GM15510 (cell line): Measurements from ENCODE around the gene ABLIM2.

Experiments
- POLR2A ChIP-seq: IDR thresholded peaks from 3 replicates; pipeline ENCODE4 v1.6.1; 2011; ENCODE audit warnings: borderline replicate concordance; ENCODE audit not compliant: insufficient read length; ENCODE audit errors: extremely low read depth

ABLIM2 gene

GRCh38 chr4:8081621-8082516 lies 76.7 kb downstream of the ABLIM2 start:
- no peak for TF ChIP-seq POLR2A

- TF ChIP-seq POLR2A = no peak
Observed at GRCh38 chr4:8081171-8081570, 77.4 kb downstream of the ABLIM2 start.

GRCh38 chr4:8080754-8081065 lies 77.9 kb downstream of the ABLIM2 start:
- TF ChIP-seq POLR2A = no peak

GRCh38 chr4:8079916-8080753 lies 78.5 kb downstream of the ABLIM2 start:
- TF ChIP-seq POLR2A = no peak

GRCh38 chr4:8079031-8079885 lies 79.4 kb downstream of the ABLIM2 start:
- no peak for TF ChIP-seq POLR2A

- no peak for TF ChIP-seq POLR2A
Observed at GRCh38 chr4:8078610-8079015, 80.0 kb downstream of the ABLIM2 start.

GRCh38 chr4:8078109-8078494 lies 80.5 kb downstream of the ABLIM2 start:
- no peak for TF ChIP-seq POLR2A

GRCh38 chr4:8077181-8078108 lies 81.2 kb downstream of the ABLIM2 start:
- no peak for TF ChIP-seq POLR2A

GRCh38 chr4:8076023-8076422 lies 82.6 kb downstream of the ABLIM2 start:
- no peak for TF ChIP-seq POLR2A

- no peak for TF ChIP-seq POLR2A
Observed at GRCh38 chr4:8073206-8073863, 85.3 kb downstream of the ABLIM2 start.

GRCh38 chr4:8072235-8072968 lies 86.2 kb downstream of the ABLIM2 start:
- TF ChIP-seq POLR2A = no peak

GRCh38 chr4:8071766-8072165 lies 86.8 kb downstream of the ABLIM2 start:
- no peak for TF ChIP-seq POLR2A

- no peak for TF ChIP-seq POLR2A
Observed at GRCh38 chr4:8070736-8071718, 87.6 kb downstream of the ABLIM2 start.
